ENCODE results near the gene VIPR2. TPM values are rescaled to one million over a fixed set of nuclear protein-coding genes. Genes with fewer than 3 reads are reported as not detected.

VIPR2 gene
- total and polyA plus RNA-seq, 2 of the 13 experiments (the other 11 are each of a cell fraction or from before 2014, with no cell fraction given) = not detected

- whole genome bisulfite sequencing (ENCODE audit: low lambda C conversion rate) = 40% methylated on average over 3 of the region's 4 CpGs
- H3K79me2 ChIP-seq (ENCODE audit: insufficient read depth, low read length) = no peaks in the 10 kb centered on the region
- no TSS peak for BruUV-seq (replicated peaks)
- TF ChIP-seq ZNF460 (CRISPR knock-in tag; IDR thresholded peaks at IDR 0.05; ENCODE audit: borderline replicate concordance) = no peak
- no peak for TF ChIP-seq ETS1 (CRISPR knock-in tag; IDR thresholded peaks at IDR 0.05)
- TF ChIP-seq BCL6 (CRISPR knock-in tag; IDR thresholded peaks at IDR 0.05) = no peak
- TF ChIP-seq ZNF784 (CRISPR knock-in tag; IDR thresholded peaks at IDR 0.05; ENCODE audit: borderline replicate concordance) = no peak
- TF ChIP-seq ARHGAP35 (CRISPR knock-in tag; IDR thresholded peaks at IDR 0.05; ENCODE audit: borderline replicate concordance) = no peak
- TF ChIP-seq KLF13 (CRISPR knock-in tag; IDR thresholded peaks at IDR 0.05) = no peak
- TF ChIP-seq CBFB (CRISPR knock-in tag; IDR thresholded peaks at IDR 0.05) = no peak
- TF ChIP-seq SATB2 (CRISPR knock-in tag; IDR thresholded peaks at IDR 0.05) = no peak
- TF ChIP-seq FOXJ3 (CRISPR knock-in tag; IDR thresholded peaks at IDR 0.05; ENCODE audit: borderline replicate concordance) = no peak
- TF ChIP-seq ZFP37 (CRISPR knock-in tag; IDR thresholded peaks at IDR 0.05; ENCODE audit: borderline replicate concordance) = no peak
- TF ChIP-seq EED (CRISPR knock-in tag; IDR thresholded peaks at IDR 0.05) = no peak
- TF ChIP-seq ZNF792 (CRISPR knock-in tag; IDR thresholded peaks at IDR 0.05) = no peak
- TF ChIP-seq ZNF672 (CRISPR knock-in tag; IDR thresholded peaks at IDR 0.05) = no peak
- TF ChIP-seq ZNF720 (CRISPR knock-in tag; IDR thresholded peaks at IDR 0.05) = no peak
- no peak for TF ChIP-seq MTA1 (CRISPR knock-in tag; IDR thresholded peaks at IDR 0.05; ENCODE audit: borderline replicate concordance)
- no peak for TF ChIP-seq GMEB1 (CRISPR knock-in tag; IDR thresholded peaks at IDR 0.05; ENCODE audit: borderline replicate concordance)
- TF ChIP-seq SPEN (CRISPR knock-in tag; IDR thresholded peaks at IDR 0.05; ENCODE audit: low read depth) = no peak
- TF ChIP-seq ZNF205 (CRISPR knock-in tag; IDR thresholded peaks at IDR 0.05) = no peak
- CTCF ChIA-PET (ENCODE audit: low intra/inter-chr PET ratio, low total read pairs) = no interaction called here
- H3K27me3 ChIP-seq (ENCODE audit: control insufficient read depth in 1 of 2, insufficient read depth in 2 of 2, low read length in 2 of 2) = peaks cover 0 to 42% of the 10 kb centered on the region in 2 experiments; a peak in 4 of 5 replicates
- DNase-seq (ENCODE audit: low spot score) (no peak), ATAC-seq (no peak), FAIRE-seq (no peak)
- H3K27ac ChIP-seq (ENCODE audit: extremely low read length, insufficient read depth, low read length) = no peak overlapping the region
- H3K9ac ChIP-seq (ENCODE audit: insufficient read depth, low read depth, low read length) = no peak overlapping the region
- no peaks in the 10 kb centered on the region for H3K9me3 ChIP-seq (ENCODE audit: low read length)
- H3K4me3 ChIP-seq (replicated peaks in 1 of 3; ENCODE audit: insufficient read depth in 1 of 3, low read depth in 2 of 3, low read length in 3 of 3) = no peak overlapping the region
- no peak overlapping the region for H3K4me2 ChIP-seq (ENCODE audit: low read depth, low read length)
- no peak overlapping the region for H2AFZ ChIP-seq (ENCODE audit: low read length)
- no peaks in the 10 kb centered on the region for H4K20me1 ChIP-seq (ENCODE audit: insufficient read depth, low read length)
- intact Hi-C loops (cut with micrococcal nuclease; ENCODE audit: unreplicated experiment) (no loop called here), in situ Hi-C loops (cut with HindIII; ENCODE audit: extremely low pct_ligation_motif_present, low pct_unique_long_range_greater_than_20kb) (no loop called here)
- POLR2A ChIA-PET = no interaction called here
- no peaks in the 10 kb centered on the region for H3K36me3 ChIP-seq (replicated peaks in 1 of 2; ENCODE audit: control insufficient read depth in 1 of 2, insufficient read depth in 2 of 2, low read length in 2 of 2)
- no peaks in the 10 kb centered on the region for H3K4me1 ChIP-seq (ENCODE audit: insufficient read depth, low read length)
Observed at GRCh38 chr7:159147687-159148086, 3.0 kb upstream of the VIPR2 start.
